ENCODE measurements around the gene CA7.
A peak's percentile ranks its signal among the peaks of the same experiment; 100 is the strongest.
"Not testable (repeated sequence)": the region's sequence is repeated elsewhere in the genome, so short reads cannot be mapped to it uniquely, and the experiment has no call there.

The CA7 gene

GRCh38 chr16:66874079-66874775 lies 30.0 kb downstream of the CA7 start:
- DNase-seq, result peak in 1 of 5 experiments; percentile 72

- DNase-seq, result peak in 2 of 5 experiments; percentile 54 to 66
These were observed 33.9 kb downstream of the CA7 start for GRCh38 chr16:66878067-66878466.

GRCh38 chr16:66880288-66881013 lies 36.2 kb downstream of the CA7 start, which contains the start of gene PDP2:
Gene PDP2, plus strand, starts transcription at chr16:66880515. Its CDS starts 3,770 bp downstream, at chr16:66884285.
- DNase-seq, result peak; percentile 68 to 95 (median 84)

DNA sequence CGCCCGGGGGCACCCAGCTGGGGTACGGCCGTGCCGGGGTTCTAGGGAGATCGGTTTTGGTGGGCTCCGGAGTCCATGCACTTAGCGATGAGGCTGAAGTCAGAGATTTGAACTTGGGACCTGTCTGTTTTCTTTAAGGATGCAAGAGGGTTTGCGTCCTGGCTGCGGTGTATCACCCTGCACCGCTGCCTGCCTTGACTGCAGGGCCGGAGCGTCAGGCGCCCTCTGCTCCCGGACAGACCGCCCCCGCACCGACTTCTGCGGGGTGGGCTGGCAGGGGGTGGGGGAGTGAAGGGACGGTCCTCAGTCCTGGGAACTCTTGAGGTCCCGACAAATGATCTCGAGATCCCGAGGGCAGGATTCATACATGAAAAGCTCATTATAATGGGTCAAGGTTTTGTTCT lies 36.8 kb downstream of the CA7 start:
- peak in 1 of 5 experiments; percentile 48 for DNase-seq

GRCh38 chr16:66881560-66881959 lies 37.3 kb downstream of the CA7 start:
- no peak for DNase-seq

- DNase-seq, result no peak
These were observed 37.8 kb downstream of the CA7 start for GRCh38 chr16:66881964-66882508.

DNA sequence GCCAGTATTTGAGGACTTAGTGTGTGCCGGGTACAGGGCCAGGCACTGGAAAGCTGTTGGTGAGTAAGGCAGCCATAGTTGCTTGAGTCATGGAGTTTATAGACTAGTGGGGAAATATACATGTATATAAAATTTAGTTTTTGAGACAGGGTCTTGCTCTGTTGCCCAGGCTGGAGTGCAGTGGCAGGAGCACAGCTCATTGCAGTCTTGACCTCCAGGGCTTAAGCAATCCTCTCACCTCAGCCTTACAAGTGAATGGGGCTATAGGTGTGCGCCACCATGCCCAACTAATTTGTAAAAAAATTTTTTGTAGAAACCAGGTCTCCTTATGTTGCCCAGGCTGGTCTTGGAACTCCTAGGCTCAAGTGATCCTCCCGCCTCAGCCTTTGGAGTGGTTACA lies 38.5 kb downstream of the CA7 start:
- no peak for DNase-seq

GRCh38 chr16:66885491-66885890 lies 41.3 kb downstream of the CA7 start:
- DNase-seq, result no peak

DNA sequence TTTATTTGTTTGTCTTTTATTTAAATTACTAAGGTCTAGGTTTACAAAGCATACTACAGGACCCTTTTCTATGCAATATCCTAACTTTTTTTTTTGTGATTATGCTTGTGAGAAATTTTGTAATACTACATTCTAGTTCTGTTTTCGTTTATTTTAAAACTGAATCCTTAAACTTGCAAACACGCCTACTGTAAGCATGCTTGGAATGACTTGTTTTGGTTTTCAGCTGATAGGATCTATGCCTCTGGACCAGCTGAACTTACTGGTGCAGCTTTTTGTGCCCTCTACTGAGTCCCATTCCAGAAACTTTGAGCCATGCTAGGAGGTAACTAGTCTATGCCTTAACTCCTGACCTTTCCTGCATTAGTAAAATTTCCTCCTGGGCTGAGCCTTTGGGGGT lies 42.1 kb downstream of the CA7 start:
- no peak for DNase-seq

- no peak for DNase-seq
These were observed 42.7 kb downstream of the CA7 start for GRCh38 chr16:66886914-66887313.

DNA sequence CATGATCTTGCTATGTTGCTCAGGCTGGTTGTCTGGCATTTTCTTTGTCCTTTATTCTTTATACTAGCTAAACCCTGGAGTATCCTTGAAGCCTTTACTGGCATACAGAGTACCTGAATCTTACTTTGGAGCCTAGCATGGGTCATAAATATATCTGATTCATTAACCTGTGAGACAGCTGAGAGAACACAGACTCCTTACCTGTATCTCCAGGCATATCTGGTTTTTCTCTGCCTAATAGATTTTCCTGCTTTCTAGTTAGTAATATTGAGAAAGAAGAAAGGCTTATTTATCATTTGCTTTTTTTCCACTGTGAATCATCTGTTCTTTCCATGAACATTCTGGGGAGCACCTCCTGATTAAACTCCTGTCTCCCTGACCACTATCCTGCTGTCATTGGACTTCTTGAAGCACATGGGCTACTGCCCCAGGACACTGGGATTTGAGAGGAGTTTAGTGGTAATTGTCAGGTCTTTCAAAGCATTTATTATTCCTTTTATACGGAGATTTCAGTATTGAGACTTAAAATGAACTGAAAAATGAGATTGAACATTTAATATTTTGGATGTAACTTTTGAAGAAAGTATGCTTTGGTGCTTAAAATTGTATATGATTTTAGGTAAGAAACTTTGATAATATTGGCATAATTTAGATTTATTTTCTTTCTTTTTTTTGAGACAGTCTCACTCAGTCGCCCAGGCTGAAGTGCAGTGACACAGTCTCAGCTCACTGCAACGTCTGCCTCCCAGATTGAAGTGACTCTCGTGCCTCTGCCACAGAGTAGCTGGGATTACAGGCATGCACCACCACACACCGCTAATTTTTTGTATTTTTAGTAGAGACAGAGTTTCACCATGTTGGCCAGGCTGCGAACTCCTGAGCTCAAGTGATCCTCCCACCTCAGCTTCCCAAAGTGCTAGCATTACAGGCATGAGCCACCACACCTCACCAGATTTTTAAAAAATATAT lies 44.7 kb downstream of the CA7 start:
- no peak for DNase-seq

DNA sequence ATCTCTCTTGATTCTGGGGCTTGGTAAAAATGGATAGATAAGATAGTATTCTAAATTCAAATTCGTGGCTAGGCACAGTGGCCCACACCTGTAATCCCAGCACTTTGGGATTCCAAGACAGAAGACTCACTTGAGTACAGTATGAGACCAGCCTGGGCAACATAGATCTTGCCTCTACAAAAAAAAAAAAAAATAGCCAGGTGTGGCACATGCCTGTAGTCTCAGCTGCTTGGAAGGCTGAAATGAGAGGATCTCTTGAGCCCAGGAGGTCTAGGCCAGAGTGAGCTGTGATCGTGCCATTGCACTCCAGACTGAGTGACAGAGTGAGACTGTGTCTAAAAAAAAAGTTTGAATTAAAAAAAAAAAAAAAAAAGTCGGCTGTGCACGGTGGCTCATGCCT lies 45.4 kb downstream of the CA7 start:
- no peak for DNase-seq

DNA sequence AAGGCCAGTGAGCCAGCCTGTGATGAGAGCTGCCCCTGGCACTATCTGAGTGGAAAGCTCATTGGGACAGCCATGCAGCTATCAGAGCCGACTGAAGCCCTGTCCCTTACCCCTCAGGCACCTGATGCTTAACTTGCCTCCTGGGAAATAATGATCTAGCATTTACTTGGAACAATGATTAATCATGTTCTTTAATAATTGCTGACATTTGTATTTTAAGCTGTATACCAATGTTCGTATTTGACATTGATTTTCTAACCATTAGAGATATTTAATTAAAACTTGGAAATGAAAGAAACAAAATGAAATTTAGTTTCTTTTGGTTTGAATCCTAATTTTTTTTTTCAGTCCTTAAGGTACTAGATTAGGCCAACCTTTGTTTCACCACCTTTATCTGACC lies 46.6 kb downstream of the CA7 start:
- no peak for DNase-seq

GRCh38 chr16:66891360-66891759 lies 47.1 kb downstream of the CA7 start:
- no peak for DNase-seq

GRCh38 chr16:66891797-66892196 lies 47.6 kb downstream of the CA7 start:
- DNase-seq, result no peak

DNA sequence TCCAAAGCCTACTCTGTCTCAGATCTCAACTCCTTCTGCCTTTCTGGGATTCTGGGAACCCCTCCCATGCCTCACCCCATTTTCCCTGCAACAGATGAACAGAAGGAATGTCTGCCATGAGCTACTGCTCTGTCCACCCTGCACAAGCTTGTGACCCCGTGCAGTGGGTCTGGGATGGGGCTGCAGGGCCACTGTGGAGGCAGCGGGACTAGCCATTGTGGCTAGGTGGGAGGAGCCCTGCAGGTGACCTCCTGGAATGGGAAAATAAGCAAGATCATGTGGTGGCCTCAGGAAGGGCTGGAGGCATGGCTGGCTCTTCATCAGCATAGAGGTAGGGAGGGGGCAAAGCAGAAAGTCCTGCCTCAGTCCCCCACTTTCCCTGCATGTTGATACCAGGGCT lies 49.8 kb downstream of the CA7 start:
- DNase-seq, result no peak

DNA sequence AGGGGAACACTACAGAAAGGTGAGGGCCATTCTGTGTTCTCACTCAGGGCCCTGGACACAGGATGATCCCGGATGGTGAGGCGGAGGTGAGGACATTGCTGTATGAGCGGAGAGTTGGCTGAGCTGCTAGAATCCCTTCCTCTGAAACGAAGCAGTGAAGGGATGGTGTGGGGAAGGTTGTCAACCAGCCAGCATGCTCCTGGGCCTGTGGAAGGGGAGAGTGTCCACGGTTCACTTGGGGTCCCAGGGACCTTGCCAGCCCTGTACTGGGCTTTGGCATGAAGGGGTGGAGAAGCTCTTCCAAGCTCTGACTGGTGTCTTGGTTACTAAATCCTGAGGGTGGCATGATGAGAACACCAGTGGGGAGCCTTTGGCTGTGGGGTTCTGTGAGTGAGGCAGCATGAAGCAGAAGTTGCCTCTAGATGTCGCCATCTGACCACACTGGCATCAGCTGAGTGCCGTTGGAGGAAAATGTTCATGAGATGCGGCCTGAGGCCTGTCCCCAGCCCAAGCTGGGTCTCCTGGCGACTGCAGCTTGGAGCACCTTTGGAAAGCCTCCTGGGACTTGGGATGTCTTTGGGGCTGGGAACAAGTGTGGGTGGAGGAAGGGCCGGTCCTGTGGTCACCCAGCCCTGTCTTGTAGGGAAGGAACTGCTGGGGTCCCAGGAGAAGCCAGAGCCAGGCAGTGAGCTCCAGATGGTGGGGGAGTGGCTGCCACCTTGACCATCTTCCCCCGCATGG lies 50.9 kb downstream of the CA7 start:
- DNase-seq, result peak in 4 of 5 experiments; percentile 20 to 76 (median 23)

- no peak for DNase-seq
These were observed 51.4 kb downstream of the CA7 start for GRCh38 chr16:66895689-66895979.

- no peak for DNase-seq
These were observed 51.8 kb downstream of the CA7 start for GRCh38 chr16:66895999-66896398.

GRCh38 chr16:66896682-66897081 lies 52.5 kb downstream of the CA7 start:
- not testable (repeated sequence) for DNase-seq

GRCh38 chr16:66898207-66898606 lies 54.0 kb downstream of the CA7 start:
- DNase-seq, result no peak

DNA sequence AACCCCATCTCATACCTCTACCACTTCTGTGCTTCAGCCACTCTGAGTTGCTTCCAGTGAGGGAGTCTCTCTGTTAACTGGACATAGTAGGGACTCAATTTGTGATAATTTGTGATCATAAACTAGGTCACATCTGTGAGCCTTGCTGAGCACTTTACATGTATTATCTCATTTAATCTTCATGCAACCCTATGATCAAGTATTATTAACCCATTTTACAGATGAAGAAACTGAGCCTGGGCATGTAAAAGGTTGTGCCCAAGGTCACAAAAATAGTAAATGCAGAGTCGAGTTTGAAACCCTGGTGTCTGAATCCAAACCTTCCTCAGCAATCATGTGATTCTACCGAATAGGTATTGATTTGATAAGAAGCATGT lies 54.7 kb downstream of the CA7 start:
- no peak for DNase-seq

Data from T-helper 2 cell (primary cell).